Measurements from ENCODE around the gene TSPAN1. TPM values are rescaled to one million over a fixed set of nuclear protein-coding genes. Genes with fewer than 3 reads are reported as not detected.
A peak's percentile ranks its signal among the peaks of the same experiment; 100 is the strongest.

Gene TSPAN1
- total and polyA plus RNA-seq, 2 of the 13 experiments (the other 11 are each of a cell fraction or from before 2014, with no cell fraction given) = 1.7 to 2.9 TPM

- TF ChIP-seq ZMAT5 (CRISPR knock-in tag; IDR thresholded peaks at IDR 0.05; ENCODE audit: borderline replicate concordance, low read depth) (no peak), ZNF792 (CRISPR knock-in tag; IDR thresholded peaks at IDR 0.05) (no peak), ZBED4 (CRISPR knock-in tag; IDR thresholded peaks at IDR 0.05; ENCODE audit: borderline replicate concordance) (no peak), NFIC (IDR thresholded peaks at IDR 0.05; ENCODE audit: low read length) (no peak), CENPBD1 (CRISPR knock-in tag; IDR thresholded peaks at IDR 0.05; ENCODE audit: borderline replicate concordance, low read depth) (no peak), PAX8 (CRISPR knock-in tag; IDR thresholded peaks at IDR 0.05; ENCODE audit: borderline replicate concordance) (no peak), PCBP2 (optimal IDR thresholded peaks at IDR 0.05; ENCODE audit: low read depth, low read length, poor library complexity, severe bottlenecking) (no peak), ZNF512 (CRISPR knock-in tag; IDR thresholded peaks at IDR 0.05) (no peak), RAD21 (CRISPR knock-in tag; IDR thresholded peaks at IDR 0.05) (no peak), MATR3 (CRISPR knock-in tag; IDR thresholded peaks at IDR 0.05) (no peak), TFDP2 (CRISPR knock-in tag; IDR thresholded peaks at IDR 0.05) (no peak), HMGA1 (CRISPR knock-in tag; conservative IDR thresholded peaks at IDR 0.05) (no peak), TBX3 (IDR thresholded peaks at IDR 0.05; ENCODE audit: borderline replicate concordance) (no peak), STAG1 (CRISPR knock-in tag; IDR thresholded peaks at IDR 0.05) (no peak), IRF1 (CRISPR knock-in tag; IDR thresholded peaks at IDR 0.05; ENCODE audit: low read depth) (no peak), HNF4G (IDR thresholded peaks at IDR 0.05; ENCODE audit: borderline replicate concordance, low read depth, low read length) (no peak), HNF4G (CRISPR knock-in tag; IDR thresholded peaks at IDR 0.05; ENCODE audit: borderline replicate concordance, low read depth) (no peak), ZNF101 (CRISPR knock-in tag; IDR thresholded peaks at IDR 0.05; ENCODE audit: borderline replicate concordance, low read depth) (no peak; the same call in 1 of the 2 replicates), ZNF362 (CRISPR knock-in tag; IDR thresholded peaks at IDR 0.05; ENCODE audit: borderline replicate concordance) (no peak), ARID2 (CRISPR knock-in tag; IDR thresholded peaks at IDR 0.05; ENCODE audit: borderline replicate concordance) (peak; percentile 1; the same call in 1 of the 2 replicates)
Observed at GRCh38 chr1:46133181-46133658, 41.7 kb upstream of the TSPAN1 start (continued).

Data from HepG2 (cell line).